ENCODE data around the gene NPTX1.

The NPTX1 gene

DNA sequence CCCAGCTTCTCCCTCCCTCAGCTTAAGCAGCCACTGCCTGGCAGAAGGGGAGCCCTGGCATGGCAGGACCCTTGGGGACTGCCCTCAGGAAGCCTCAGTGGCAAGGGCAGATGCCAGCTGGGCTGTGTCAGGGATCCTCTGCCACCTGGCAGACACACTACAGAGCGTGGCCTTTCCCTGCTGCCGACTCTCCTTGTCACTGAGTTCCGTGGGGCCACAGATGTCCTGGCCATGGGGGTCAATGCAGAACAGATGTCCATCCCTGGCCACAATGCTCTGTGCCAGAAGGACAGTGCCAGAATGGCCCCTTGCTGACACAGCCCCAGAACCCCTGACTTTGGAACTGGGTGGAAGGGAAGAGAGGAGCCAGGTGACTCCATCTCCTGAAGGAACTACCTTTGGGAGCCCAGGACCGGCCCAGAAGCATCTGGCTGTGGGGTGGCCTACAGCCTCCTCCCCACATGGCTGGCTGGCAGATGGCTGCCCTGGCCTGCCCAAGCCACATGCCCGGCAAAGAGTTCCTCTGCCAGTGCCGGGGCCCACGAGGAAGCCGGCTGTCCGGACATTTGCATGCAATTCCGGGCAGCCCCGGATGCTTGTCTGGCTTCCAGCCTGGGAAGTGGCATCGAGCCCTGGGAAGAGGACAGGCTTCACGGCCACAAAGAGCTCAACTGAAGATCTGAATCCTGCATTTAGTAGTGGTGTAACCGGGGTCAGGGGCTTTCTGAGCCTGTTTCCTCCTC lies 24.1 kb downstream of the NPTX1 start:
- TF ChIP-seq, protein P1, sequence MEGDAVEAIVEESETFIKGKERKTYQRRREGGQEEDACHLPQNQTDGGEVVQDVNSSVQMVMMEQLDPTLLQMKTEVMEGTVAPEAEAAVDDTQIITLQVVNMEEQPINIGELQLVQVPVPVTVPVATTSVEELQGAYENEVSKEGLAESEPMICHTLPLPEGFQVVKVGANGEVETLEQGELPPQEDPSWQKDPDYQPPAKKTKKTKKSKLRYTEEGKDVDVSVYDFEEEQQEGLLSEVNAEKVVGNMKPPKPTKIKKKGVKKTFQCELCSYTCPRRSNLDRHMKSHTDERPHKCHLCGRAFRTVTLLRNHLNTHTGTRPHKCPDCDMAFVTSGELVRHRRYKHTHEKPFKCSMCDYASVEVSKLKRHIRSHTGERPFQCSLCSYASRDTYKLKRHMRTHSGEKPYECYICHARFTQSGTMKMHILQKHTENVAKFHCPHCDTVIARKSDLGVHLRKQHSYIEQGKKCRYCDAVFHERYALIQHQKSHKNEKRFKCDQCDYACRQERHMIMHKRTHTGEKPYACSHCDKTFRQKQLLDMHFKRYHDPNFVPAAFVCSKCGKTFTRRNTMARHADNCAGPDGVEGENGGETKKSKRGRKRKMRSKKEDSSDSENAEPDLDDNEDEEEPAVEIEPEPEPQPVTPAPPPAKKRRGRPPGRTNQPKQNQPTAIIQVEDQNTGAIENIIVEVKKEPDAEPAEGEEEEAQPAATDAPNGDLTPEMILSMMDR (IDR thresholded peaks at IDR 0.05; ENCODE audit: insufficient read depth, low read depth, low read length, missing control alignments): no peak
- no peak for DNase-seq (ENCODE audit: low read depth)
- H3K4me3 ChIP-seq (ENCODE audit: low read depth, low read length): no peak overlapping the region

DNA sequence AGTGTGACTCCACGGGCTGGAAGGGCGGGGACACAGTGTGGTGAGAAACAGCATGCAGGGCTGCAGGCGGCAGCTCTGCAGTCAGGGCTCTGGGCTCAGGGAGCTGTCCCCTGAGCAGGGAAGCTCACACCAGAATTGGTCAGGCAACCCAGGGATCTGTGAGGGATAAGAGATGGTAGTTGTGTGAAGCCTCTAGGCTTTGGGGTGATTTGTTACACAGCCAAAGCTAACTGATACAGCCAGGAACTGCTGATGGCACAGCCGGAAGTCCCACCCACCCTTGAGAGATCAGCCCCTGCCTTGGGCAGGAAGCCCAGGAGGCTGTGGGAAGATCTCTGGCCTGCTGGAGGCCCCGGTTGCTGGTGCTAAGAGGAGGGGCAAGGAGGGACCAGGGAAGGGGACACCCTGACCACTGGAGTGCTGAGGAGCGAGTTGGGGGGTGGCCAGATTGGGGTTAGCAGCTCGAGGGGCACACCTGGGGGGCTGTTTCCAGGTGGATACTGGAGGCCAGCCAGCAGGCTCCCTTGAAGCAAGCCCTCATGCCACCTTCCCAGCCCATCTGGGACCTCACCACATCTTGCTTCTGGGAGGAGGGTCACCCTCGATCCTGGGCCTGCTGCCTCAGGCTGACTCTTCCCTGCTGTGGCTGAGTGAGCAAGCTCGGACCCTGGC lies 25.2 kb downstream of the NPTX1 start:
- DNase-seq (ENCODE audit: low read depth): no peak
- no peak overlapping the region for H3K4me3 ChIP-seq (ENCODE audit: low read depth, low read length)
- TF ChIP-seq, protein P1 (IDR thresholded peaks at IDR 0.05; ENCODE audit: insufficient read depth, low read depth, low read length, missing control alignments): no peak

DNA sequence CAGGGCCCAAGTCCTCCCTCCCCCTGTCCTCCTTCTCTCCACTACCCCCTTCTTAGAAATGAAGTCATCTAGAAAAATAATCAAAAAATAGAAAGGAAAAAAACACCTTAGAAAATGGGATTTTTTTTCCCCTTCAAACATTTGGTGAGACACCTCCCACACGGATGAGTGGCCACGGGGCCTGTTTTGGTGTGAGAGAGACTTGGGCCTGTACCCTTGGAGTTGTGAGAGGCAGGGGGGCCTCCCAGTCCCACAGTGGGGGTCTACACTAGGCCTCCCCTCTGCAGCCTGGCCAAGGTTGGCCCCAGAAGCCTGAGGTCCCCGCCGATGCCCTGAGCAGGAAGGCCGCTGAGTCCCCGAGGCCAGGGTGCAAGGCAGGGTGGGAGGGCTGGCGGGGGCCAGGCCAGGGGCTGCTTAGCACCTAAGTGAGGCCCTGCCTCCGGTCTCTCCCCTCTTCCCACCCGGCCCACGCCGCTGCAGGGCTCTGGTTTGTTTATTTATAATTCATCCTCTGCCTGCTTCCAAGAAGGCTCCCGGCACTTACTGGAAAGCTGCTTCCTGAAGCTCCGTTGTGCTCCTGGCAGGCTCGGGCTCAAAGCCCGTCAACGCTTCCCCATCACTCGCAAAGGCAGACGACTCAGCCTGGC lies 26.4 kb downstream of the NPTX1 start:
- no peak for DNase-seq (ENCODE audit: low read depth)

DNA sequence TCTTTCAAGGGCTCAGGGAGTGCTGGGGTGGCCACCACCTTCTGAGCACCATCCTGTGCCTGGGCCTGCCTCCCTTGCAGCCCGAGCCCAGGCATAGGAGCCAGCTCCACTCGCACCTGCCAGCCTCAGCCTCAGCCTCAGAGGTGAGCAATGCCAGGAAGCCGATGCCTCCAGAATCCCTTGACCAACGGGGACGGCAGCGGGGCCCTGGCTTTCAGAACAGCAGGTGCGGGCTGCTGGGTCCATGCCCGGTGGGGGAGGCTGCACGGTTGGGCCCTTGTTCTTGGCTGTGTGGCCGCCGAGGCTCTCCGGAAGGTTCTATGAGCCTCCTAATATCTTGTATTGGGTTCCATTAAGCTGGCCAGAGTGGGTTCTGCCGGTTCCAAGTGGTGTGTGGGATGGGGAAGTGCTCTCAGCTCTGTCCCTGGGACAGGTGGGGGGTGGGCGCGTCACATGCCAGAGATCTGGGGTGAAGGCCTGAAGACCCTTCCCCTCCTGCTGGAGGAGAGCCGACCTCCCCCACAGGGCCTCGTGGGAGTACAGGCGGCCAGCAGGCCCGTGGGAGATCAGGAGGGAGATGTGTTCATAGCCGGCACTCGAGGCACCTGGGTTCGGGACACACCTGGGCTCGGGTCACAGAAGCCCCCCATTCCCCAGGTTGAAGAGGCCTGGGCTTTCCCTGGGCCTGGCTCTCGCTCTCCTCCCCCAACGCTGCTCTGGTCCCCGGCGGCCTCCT lies 27.0 kb downstream of the NPTX1 start:
- TF ChIP-seq, protein P1 (IDR thresholded peaks at IDR 0.05; ENCODE audit: insufficient read depth, low read depth, low read length, missing control alignments): no peak
- no peak overlapping the region for H3K4me3 ChIP-seq (ENCODE audit: low read depth, low read length)
- no peak for DNase-seq (ENCODE audit: low read depth)

More for the DNA sequence above, 26.4 kb downstream of the NPTX1 start:
- TF ChIP-seq, protein P1 (IDR thresholded peaks at IDR 0.05; ENCODE audit: insufficient read depth, low read depth, low read length, missing control alignments): no peak
- no peak overlapping the region for H3K4me3 ChIP-seq (ENCODE audit: low read depth, low read length)

DNA sequence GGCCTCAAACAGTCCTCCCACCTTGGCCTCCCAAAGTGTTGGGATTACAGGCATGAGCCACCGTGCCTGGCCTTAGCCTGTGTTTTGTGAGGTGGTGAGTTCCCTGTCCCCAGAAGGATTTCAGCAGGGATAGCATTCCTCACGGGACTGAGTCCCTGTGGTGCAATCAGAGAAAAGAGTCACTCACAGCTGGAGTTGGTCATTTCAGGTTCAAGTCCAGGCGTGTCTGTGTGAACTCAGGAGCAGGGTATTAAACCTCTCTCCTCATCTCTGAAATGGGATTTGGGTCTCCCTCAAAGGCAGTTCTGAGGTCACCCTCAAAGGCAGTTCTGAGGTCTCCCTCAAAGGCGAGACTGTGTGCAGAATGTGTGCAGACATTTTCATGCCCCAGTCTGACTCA lies 28.6 kb downstream of the NPTX1 start:
- TF ChIP-seq, protein P1 (IDR thresholded peaks at IDR 0.05; ENCODE audit: insufficient read depth, low read depth, low read length, missing control alignments): no peak
- no peak for DNase-seq (ENCODE audit: low read depth)
- no peak overlapping the region for H3K4me3 ChIP-seq (ENCODE audit: low read depth, low read length)

DNA sequence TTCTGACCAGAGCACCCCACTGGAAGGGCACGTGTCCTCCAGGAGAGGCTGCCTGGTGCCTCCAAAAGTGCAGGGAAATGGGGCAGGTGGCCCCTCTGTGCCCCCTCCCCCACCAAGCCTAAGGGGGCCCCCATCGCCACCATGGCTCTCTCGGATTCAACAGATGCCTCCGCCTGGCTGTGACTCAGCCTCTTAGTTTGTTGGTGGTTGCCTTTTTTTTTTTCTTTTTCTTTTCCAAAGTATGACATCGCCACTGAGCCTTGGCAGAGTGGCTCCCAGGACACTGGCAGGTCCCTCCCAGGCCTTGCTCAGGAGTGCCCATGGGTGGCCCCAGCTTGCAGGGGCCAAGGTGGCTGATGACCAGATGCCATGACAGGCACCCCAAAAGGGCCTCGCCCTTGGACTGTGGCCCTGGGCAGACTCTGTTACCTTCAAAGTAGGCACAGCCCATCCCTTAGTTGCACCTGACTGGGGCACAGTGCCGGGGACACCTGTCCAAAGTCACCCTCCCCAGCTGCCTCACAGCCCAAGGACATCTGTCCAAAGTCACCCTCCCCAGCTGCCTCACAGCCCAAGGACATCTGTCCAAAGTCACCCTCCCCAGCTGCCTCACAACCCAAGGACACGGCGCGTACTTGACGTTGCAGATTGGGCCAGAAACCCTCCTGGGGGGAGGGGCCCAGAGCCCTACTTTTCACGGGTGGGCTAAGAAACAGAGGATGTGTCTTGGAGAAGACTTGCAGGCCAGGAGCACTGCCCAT lies 29.6 kb downstream of the NPTX1 start:
- DNase-seq (ENCODE audit: low read depth): no peak
- no peak overlapping the region for H3K4me3 ChIP-seq (ENCODE audit: low read depth, low read length)
- TF ChIP-seq, protein P1 (IDR thresholded peaks at IDR 0.05; ENCODE audit: insufficient read depth, low read depth, low read length, missing control alignments): no peak
